DMS153 (cell line): Measurements from ENCODE around the gene MAPK13.
A peak's percentile ranks its signal among the peaks of the same experiment; 100 is the strongest.
"Not testable (repeated sequence)": the region's sequence is repeated elsewhere in the genome, so short reads cannot be mapped to it uniquely, and the experiment has no call there.

Experiments
- DNase-seq: peaks from one replicate; lab custom pipeline; 2025; lab: John Stamatoyannopoulos, UW

Gene MAPK13

DNA sequence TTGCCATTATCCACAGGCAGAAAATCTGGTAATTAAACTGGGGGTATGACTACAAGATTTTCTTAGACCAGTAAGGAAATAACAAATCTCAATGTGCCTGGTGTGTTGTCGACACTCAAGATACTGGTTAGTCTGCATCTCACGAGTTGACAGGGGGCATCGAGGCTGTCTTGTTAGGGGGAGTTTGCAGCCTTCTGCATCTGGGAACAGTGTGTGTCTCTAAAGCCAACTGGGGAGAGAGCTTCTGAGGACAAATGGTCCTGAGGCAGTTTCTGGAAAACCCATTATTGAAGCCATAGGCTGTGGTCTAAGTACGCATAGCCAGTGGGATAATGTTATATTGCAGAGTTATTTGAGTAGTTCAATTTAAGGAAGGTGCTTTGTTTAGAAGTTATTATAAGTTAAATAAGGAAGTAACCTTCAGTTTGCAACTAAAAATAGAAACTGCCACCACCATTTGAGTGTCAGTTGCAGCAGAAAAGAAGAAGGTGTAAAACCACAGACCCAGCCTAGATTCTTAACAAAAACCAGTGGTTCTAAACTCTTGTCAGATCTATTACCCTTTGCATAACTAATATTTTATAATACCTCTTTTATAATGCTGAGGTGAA is 15.4 kb upstream of the MAPK13 start:
- DNase-seq, result no peak

DNA sequence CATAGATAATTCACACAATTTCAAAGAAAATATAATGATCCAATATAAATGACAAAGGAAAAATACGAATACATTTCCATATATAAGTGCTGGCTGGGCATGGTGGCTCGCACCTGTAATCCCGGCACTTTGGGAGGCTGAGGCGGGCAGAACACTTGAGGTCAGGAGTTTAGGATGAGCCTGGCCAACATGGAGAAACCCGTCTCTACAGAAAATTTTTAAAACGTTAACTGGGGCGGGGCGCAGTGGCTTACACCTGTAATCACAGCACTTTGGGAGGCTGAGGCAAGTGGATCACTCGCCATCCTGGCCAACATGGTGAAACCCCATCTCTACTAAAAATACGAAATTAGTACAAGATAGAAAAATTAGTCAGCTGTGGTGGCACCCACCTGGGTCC is 14.9 kb upstream of the MAPK13 start:
- no peak for DNase-seq

DNA sequence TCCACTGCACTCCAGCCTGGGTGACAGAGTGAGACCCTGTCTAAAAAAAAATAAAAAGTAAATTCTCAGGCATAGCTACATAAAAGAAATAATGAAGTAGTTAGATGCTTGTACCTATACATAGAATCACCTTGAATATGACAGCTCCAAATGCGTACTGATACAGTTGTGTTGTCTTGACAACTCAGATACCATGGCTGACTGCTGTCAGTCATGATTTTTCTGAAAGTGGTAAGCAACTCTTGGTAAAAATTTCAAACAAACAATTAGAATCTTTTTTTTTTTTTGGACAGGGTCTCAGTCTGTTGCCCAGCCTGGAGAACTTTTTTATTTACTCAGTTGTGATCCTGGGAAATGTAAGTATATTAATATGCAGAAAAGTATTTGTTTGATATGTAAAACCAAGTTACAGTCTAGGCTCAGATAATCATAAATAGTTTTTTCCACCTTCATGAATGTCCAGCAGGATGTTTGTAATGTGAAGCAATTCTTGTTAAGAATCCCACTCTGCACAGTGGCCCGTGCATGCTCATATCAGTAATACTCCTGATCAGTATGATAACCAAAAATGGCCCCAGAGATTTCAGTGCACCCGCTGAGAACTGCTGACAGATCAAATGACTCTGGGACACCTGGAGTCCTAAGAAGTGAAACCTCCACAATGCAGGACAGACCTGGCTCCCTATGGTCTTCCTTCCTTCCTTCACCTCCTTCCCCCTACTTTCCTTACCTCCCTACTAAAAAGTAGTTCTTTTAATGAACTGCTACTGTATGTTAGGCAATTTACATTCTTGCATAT is 14.0 kb upstream of the MAPK13 start:
- no peak for DNase-seq

DNA sequence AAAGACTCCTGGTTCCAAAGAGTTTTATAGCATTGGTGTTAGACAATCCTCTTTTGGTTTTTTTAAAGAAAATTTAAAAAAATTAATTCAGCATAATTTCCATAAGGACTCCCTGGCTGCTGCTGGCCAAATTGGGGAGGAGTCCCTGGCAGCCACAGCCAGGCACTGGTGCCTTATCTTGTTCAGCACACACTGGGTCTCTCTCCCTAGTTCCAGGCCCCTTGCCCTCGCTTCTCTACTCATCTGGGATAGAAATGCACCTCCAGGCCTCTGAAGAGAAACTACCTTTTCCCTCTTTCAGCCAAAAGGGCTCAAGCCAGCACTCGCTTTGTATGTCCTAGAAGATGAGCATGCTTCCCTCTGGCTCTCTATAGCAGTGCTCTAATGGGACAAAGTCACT is 13.4 kb upstream of the MAPK13 start:
- no peak for DNase-seq

DNA sequence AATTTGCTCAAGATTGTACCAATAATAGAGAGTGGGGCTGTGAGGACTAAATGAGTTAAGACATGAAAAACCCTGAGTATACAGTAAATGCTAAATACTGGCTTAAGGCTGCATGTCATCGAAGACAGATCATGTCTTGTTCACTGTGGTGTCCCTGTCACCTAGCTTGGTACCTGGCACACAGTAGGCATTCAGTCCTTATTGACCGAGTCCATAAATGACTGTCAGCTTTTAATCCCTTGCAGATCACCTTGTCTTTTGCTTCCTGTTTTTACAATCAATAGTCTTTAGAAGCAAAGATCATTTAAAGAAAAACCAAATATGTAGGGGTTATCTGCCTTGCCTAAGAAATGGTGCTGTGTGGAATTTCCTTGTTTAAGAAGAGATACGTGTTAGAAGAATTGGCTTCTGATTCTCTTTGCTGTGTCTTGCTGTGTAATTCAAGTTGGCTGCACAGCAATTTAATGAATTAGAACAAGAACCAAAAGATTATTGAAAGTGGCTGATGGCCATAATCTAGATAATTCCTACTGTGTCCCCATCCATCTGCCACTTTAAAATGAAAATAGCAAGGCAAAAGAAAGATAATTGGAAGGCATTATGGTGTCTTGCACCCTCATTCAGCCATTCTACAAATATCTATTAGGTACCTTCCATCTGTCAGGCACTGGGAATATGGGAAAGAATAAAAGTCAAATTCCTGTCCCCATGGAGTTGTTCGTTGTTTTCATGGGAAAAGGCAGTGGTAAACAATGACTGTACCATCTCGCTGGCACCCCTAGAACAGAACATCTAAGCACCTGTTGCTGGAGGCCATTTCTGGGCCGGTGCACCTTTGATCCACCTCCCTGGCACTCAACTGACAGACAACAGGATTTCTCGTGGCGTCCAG is 12.4 kb upstream of the MAPK13 start:
- no peak for DNase-seq

DNA sequence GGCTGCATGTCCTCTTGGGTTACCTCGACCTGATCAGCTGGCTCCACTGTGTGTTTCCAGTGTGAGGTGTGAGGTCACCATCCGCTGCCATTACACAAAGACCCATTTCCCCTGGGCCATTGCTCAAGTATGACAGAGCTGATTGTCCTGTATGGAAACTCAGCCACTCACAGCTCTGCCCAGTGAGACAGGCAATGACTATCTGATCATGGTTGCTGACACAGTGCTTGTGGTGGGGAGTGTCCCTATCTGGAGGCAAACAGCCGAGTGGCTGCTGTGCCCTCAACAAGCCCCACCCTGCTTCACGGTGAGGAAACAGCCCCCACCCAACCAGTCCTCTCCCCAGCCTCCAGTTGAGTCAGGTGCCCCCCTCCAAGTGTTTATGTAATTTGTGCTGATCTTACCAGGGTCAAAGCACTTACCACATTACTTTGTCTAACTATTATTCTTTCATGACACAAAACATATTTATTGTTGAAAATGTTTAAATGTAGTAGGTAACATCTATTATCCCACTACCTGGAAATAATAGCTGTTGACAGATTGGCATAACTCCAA is 11.7 kb upstream of the MAPK13 start:
- DNase-seq, result peak; percentile 70

DNA sequence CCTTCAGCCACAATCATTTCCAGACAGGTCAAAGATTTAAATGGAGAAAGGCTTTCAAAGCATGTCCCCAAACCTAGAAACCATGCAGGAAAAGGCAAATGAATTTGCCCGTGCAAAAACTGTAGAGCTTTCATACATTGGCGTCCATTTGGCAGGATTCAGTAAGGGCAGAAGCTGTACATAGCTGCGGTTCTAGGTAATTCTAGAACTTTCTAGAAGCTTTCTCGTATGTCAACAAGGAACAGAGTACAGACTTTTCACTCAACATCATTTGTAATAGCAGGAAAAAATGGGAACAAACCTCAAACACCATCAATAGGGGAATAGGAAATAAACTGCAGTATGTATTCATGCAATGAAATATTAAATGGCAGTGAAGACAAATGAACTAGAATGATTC is 11.1 kb upstream of the MAPK13 start:
- DNase-seq, result peak; percentile 17

DNA sequence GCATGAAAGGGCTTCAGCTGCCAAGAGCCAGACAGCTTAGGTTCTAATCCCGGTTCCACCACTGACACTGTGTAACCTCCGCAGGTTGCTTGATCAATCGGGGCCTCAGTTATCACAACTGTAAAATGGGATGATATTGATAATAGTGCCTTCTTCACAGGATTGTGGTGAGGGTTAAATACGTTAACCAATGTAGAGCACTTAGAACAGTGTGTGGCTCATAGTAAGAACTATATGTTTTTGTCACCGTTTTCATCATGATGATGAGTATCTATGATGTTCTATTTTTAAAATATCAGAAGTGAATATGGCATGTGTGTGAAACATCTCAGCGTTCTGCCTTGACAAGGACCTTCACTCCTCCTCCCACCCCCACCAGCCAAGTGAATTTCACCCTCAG is 10.3 kb upstream of the MAPK13 start:
- DNase-seq, result no peak

DNA sequence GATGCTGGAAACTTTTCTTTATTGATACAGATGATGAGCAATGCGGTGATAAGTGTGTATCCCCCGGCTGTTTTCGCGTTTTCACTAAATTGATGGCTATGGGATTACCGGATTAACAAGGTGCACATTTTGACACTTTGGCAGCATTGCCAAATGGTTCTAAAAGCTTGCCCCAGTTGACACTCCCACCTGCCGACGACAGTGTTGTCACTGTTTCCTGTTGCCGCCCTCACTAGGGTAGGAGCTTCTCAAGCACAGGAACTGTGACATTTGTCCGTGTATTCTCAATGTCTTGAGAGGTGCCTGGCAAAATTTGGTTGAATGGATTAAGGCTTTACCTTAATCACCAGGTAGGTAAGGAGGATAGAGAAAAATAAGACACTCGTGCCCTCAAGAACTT is 9.8 kb upstream of the MAPK13 start:
- DNase-seq, result peak; percentile 4

DNA sequence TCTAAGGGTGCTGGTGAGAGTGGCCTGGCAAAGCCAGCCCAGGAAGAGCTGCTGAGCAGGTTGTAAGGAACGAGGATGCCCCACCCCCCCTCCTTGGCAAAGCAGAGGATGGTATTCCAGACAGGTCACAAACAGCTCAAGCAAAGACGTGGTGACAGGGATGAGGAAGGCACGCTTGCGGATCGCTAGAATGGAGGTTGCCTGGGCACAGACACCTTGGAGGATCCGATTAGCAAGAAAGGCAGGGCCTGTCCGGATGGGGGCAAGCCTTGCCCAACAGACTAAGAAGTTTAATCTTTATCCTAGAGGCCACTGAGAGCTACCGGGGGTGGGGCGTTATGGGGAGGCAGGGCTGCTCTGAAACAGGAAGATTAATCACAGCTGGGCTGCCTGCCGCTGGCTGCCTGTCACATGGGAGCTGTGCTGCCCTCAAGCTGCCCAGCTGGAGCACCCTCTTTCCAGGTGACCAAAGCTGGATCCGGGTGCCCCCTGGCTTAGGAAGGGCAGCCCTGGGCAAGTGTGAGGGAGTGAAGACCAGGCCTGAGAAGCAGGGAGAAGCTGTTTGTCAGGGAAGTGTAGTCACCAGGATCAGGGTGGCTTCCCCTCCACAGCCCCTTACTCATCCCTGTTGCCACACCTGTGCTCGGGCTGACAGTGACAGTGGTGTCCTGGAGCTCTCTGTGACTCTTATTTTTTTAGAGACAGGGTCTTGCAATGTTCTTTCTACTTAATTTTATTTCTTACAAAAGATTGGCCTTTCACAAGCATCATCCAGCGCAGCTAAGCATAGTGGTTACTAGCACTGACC is 9.1 kb upstream of the MAPK13 start:
- no peak for DNase-seq

DNA sequence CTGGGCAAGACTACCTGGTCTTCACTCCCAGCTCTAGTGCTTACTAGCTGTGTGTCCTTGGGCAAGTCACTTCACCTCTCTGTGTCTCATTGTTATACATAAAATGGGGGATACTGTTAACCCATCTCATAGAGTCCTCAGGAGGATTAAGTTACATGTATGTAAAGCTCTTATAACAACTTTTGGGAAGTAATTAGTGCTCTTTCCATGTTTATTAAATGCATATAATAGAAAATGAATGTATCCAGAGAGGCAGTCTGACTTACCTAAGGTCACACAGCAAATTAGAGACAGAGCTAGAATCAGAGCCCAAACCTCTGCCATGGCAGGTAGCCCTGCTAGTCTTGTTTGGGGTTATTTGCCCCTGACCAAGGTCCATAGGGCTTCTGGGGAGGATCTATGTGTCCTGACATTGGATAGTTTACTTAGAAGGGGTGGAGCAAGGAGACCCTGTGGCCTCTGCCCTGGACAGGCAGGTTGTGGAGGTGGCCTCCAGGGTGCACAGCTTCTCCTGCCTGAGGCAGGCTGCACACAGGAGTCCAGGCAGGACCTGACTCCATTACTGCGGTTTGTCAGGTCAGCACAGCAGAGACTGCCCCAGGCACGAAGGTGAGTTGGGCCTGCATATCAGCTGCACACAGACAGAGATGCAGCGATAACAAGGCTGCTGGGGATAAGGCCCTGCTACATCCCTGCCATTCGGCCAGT is 8.4 kb upstream of the MAPK13 start:
- no peak for DNase-seq

DNA sequence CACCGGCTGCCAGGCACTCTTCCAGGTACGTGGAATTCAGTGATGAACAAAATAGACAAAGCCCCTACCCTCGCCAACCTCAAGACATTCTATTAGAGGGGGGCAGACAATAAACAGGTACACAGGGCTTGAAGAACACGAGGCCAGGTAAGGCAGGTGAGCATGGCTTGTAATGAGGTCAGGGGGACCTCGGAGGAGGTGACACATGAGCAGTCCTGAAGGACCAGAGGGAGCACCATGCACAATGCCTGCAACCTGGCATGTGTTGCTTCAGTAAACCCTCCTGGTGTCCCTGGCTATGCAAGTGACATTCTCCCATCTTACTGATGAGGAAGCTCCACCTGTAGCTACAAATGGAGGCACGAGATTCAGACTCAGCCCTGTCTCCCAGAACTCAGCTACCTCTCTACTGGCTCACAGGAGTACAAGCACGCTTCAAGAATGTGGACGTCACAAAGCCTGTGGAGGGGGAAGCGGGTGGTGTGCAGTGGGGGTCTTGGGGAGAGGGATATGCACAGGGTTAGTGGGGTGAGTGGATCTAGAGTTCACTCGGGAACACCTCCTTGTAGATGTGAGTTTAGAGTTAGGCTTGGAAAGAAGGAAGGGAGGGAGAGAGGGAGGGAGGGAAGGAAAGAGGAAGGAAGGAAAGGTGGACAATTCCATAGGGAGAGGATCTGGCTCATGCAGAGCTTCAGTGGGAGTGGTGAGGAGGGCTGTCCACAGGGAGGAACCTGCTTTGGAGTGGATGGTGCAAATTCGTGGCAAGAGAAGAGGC is 7.6 kb upstream of the MAPK13 start:
- no peak for DNase-seq

DNA sequence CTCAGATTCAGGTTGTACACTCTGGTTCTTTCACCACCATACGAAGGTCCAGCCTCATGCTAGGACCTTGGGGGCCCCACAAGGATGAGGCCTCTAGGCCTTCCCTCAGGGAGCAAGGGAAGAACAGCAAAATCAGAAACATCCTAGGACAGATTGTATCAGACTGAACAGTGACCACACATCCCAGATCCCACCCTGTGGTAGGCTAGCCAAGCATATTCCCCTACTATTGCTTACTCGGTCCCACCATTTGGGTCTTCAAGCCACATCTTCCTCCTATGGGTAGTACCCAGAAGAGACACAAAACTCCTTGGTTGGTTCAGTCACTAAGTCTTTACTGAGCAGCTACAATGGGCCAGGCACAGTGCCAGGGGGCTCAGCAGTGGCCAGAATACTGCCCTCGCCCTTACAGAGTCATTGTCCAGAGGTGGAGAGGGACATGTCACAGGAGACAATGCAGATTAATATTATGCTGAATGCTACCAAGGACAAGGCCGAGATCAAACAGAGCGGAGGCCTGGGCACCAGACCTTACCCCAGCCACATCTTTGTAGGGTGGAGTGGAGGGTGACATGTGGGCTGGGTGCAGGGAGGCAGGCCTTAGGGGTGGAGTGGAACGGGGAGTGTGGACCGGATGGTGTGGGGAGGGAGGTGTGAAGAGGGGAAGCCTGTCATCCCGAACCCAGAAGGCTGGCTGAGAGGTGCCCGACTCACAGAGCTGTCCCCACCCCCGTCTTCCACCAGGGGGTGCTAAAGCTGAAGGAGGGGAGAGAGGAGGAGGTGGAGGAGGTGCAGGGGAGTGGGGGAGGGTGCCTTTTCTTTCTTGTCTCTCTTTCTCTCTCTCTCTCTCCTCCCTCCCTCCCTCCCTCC is 6.8 kb upstream of the MAPK13 start:
- DNase-seq, result peak; percentile 4

DNA sequence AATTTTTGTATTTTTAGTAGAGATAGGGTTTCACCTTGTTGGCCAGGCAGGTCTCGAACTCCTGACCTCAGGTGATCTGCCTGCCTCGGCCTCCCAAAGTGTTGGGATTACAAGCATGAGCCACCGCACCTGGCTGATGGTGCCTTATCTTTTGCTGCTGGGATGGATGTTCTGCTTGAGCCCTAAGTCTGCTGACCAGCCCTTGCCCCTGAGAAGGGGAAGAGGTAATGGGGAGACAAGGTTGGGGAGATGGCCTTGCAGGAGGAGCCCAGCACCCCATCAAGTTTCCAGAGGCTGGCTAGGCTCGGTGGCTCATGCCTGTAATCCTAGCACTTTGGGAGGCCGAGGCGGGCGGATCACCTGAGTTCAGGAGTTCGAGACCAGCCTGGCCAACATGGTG is 6.0 kb upstream of the MAPK13 start:
- not testable (repeated sequence) for DNase-seq

DNA sequence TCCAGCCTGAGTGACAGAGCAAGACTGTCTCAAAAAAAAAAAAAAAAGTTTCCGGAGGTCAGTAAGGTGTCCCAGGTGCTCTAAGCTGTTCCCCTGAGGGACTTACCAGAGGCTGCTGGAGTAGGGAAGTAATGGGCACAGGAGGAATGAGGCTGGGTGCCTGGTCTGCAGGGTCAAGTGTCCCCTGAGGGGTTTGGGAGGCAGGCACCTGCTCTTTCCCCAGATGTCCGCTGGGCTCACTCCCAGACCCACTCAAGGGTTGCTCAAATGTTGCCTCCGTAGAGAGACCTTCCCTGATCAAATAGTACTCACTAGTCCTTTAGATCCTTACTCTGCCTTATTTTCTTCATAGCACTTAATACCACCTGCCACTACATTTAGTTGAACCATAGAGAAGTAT is 5.4 kb upstream of the MAPK13 start:
- DNase-seq, result no peak

DNA sequence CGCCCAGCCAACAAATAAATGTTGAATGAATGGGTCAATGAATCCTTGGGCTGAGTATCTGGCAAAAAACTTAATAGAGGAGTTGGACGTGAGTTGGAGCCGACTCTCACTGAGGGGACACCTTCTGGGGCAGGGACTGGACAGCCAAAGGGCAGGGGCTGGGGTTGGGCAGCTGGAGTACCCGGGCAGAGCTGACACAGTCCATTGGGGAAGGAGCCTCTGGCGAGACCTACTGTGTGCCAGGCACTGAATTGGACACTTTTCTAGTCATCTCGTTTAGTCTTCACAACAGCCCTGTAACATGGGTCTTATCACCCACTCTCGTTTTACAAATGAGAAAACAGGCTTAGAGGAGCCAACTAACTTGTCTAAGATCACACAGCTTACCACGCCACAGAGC is 4.7 kb upstream of the MAPK13 start:
- no peak for DNase-seq

DNA sequence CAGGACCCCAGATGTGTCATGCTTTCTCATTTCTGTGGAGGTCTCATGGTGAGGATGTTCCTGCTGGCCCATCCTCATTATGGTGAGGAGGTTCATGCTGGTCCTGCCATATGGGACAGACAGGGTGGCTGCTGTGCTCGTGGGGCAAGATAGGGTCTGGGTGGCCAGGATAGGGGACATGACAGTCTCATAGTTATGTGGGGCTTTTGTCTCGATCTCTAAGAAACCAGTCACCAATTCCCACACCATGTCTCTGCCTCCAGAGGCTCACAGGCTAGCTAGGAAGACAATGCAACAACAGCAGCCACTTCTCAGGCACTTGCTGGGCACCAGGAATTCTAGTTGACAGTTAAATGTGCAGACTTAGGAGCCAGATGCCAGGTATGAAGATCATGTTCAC is 4.2 kb upstream of the MAPK13 start:
- DNase-seq, result no peak

DNA sequence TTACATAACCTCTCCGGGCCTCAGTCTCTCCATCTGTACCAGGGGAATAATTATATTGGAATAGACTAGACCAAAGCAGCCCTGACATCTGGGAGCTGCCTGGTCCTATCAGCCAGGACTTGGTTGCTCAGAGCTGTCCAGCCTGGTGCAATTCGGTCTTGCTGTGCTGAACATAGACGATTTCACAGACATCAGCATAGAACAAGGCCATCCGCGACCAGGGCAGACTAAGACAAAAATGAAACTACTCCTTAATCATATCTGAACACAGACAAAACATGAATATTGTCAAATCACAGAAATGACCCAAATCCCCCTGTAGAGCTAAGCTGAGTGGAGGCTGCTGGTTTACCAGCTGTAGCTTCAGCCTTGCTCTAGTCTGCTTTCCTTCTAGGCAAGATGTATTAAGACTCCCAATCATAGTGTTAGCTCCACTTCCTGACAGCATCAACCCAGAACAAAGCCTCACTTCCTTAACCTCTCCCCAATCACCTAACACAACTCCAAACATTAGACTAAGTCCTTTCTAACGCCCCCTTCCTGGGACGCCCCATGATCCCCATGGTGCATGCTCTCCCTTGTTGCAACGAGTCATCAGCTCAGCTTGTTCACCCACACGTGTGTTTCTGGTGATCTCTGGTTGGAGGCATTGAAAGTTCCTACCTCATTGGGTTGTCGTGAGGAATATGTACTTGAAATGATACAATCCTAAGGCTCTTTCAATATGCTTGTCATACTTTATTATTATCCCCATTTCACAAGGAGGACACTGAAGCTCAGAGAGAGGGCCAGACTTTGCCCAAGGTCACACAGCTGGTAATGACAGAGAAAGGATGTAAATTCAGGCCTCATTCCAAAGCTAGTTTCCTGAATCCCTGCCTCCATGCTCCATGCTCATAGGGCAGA is 3.5 kb upstream of the MAPK13 start:
- no peak for DNase-seq
